ENCODE measurements around the gene PLCH2.

Gene PLCH2

DNA sequence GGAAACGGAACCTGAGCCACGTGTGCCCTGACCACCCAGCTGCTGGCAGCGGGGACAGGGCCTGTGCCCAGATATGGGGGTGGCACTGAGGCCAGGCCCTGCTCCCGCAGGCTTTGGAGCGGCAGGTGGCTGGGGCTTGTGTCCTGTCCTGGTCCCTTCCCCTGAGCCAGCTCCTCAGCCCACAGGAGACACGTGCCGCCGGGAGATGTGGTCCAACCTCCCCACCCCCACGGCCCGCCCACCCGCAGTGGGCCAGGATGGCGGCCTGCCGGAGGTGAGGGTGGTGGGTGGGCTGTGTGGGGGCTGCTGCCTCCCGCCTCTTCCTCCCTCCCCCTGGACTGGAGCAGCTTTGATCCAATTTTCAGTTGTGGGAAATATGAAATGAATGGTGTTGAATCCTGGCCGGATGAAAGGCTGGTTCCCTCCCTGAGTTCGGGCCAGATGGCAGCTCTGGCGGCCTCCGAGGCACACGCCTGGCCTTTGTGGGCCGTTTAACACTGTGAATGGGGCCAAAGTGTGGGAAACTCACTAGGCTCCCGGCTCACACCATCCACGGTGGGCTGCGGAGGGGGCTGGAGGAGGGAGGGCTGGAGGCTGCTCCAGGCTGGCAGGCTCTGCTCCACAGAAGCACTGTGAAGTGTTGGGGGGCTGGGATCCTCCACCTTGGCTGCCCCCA lies 56.5 kb downstream of the PLCH2 start:
- DNase-seq, result peak; percentile 35

DNA sequence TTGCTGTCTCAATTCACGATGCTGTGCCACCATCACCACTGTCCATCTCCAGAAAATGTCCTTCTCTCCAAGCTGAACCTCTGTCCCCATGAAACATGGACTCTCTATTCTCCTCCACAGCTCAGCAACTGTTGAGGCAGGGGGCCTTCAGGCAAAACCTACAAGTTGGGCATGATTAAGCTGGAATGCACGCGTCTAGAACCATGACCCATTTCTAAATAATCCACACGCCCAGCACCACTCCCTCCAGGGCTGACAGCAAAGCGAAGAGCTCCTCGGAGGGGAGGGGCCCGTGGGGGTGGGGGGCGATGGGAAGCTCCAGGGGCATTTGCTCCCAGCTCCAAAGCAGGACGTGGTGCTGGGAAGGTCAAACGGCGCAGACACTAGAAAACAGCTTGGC lies 57.3 kb downstream of the PLCH2 start:
- no peak for DNase-seq

DNA sequence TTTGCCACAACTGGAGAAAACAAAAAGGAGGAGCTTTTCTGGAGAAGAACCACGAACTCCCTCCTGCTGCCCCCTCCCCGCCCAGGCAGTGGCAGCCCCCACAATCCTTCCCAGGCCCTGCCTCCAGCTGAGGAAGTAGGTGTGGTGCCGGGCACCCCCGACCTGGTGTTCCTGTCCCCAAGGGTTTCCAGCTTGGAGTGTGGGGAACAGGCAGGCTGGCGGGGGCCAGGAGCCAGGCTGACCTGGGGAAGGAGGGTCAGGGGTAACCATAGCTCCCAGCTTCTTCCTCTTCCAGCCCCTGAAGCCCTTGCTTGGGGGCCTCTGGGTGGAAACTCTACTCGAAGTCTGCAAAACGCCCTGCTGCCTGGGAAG lies 58.2 kb downstream of the PLCH2 start:
- DNase-seq, result no peak

DNA sequence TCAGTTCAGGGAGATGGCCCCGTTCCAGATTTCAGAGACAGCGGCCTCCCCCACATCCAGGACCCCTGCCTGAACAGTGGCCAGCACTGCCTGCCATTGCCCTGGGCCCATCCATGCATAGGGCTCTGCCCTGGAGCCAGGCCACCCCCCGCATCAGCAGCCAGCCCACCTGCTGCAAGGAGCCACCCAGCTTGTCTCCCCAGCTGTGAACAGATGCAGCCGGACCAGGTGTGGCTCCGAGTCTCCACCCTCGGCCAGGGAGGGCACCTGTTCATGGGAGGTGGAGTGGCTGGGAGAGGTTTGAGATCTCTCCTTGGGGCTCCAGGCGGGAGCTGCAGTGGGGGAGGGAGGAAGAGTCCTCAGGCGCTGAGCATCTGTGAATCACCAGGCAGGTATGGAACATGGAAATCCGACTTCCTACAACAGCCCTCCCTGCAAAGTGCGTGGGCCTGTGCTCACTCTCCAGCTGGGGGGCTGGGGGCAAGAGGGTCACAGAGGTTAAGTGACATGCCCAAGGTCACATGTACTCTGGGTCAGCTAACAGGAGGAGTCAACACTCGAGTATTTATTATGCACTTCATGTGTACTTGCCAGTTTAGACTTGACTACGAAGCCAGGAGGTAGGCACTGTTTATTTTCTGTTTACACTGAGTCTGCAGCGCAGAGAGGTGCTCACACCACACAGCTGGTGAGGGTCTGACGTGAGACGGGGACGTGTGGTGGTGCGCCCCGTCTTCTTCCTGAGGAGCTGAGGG lies 58.8 kb downstream of the PLCH2 start:
- no peak for DNase-seq

DNA sequence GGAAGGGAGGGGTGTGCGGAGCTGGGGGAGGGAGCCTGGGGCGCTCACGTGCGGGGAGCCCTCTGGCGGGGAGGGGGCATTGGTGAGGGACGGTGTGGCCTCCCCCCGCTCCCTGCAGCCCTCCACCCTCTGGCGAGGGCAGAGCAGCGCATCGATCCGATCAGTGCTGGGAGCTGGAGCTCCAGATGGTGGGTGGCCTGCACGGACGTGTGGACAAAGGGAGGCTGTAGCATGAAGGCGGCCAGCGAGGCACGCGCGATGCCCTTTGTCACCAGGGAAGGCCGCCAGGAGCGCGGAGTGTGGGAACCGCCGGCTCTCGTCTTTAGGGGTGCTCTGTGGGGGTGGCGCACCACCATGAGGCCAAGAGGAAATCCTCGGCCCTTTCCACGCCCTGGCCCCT lies 59.4 kb downstream of the PLCH2 start:
- DNase-seq, result no peak

DNA sequence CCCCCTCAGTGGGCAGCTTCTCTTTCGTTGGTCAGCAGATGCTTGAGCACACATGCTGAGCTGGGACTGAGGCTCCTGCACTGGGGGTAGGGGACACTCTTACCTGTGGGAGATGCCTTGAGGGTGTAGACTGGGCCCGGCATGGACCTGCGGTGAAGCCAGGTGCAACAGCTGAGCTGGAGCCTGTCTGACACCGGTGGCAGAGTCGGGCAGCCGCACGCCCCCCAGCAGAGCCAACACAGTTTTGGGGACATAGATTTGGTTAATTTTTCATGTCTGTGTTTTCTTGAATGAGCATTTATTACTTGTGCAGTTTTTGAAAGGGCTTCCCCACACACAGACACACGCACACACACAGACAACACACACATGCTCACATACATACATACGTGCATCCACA lies 59.9 kb downstream of the PLCH2 start:
- DNase-seq, result no peak

DNA sequence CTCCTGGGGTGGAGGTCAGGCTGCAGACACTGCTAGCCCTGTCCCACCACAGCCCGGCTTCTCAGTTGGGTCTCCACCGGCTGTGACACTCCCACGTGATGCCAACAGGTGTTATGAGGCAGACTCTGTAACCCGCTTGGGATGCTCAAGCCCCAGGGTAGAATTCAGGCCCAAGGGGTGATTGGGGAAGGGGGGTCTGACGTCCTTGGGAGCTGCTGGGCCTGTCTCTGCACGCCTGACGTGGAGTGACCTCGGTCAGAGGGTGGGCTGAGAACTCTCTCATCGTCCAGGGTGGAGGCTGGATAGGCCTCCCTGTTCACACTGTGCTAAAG lies 61.7 kb downstream of the PLCH2 start:
- no peak for DNase-seq

DNA sequence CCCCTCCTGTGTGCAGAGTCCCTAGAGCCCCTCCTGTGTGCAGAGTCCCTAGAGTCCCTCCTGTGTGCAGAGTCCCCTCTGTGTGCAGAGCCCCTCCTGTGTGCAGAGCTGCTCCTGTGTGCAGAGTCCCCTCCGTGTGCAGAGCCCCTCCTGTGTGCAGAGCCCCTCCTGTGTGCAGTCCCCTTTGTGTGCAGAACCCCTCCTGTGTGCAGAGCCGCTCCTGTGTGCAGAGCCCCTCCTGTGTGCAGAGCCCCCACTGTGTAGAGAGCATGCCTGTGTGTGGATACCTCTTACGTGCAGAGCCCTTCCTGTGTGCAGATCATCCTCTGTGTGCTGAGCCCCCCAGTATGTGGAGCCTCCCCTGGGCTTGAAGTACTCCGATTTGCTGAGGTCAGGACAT lies 62.3 kb downstream of the PLCH2 start:
- no peak for DNase-seq

DNA sequence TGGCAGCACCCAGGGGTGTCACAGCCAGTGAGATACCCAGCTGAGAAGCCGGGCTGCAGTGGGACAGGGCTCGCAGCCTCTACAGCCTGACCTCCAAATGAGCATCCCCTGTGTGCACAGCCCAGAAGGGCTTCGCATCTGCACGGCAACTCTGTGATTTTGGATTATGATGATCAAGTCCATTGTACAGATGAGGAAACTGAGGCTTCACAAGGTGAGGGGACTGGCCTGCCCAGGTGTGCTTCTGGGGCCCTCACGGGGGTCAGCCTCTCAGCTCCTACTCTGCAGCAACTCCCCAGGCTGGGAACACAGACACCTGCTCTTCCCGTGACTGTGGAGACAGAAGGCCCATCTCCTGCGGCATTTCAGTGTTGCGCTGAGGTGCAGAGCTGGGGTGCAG lies 62.8 kb downstream of the PLCH2 start:
- DNase-seq, result no peak

DNA sequence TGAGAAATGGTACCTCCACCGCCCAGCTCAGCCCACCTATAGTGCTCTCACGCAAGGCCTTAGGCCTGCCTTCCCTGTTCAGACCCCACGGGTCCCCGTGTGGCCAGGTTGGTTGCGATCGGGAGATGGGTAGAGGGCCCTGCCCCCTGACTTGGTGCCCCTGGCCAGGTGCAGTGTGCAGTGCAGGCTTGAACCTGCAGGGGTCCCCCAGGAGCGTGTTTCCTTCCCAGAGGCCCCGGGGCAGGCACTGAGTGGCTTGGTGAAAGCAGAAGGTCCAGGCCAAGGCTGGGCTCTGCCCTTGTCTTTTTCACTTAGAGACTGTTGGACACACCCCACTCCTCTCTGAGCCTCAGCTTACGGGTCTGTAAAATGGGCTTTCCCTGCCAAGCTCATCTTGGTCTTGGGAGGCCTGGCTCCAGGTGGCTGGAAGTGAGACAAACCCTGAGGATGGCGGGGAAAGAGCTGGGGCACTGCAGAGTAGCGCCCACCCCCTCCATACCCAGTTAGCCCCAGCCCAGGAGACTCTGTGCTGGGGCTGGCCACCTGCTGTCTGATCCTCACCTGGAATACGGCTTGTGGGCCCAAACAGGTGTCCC lies 63.3 kb downstream of the PLCH2 start:
- no peak for DNase-seq

DNA sequence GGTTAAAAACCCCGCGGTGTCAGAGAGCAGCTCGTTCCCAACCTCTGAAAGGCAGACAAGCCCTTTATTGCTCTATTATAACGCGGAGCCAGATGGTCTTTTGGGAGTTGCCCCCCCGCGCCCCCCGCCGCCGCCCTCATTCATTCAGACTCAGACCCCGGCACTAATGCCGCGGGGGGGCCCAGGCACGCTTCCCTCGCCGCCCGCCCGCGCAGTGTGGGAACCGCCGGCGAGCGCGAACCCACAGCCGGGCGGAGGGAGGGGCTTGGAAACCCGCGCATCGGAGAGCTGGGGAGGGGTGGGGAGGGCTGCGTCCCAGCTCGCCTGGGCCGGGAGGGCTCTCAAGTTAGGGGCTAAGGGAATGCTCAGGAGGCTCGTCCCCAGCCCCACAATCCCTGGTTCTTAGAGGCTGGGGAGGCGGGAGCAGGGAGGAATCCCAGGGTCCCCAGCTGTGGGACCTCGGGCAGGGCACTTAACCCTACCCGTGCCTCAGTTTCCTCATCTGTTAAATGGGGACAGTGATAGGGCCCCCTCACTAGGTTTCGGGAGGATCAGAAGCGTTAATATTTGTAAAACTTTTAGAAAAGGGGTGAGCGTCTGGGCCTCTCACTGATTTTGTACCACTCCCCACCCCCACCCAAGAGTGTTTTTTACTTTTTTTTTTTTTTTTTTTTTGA lies 64.9 kb downstream of the PLCH2 start:
- no peak for DNase-seq

DNA sequence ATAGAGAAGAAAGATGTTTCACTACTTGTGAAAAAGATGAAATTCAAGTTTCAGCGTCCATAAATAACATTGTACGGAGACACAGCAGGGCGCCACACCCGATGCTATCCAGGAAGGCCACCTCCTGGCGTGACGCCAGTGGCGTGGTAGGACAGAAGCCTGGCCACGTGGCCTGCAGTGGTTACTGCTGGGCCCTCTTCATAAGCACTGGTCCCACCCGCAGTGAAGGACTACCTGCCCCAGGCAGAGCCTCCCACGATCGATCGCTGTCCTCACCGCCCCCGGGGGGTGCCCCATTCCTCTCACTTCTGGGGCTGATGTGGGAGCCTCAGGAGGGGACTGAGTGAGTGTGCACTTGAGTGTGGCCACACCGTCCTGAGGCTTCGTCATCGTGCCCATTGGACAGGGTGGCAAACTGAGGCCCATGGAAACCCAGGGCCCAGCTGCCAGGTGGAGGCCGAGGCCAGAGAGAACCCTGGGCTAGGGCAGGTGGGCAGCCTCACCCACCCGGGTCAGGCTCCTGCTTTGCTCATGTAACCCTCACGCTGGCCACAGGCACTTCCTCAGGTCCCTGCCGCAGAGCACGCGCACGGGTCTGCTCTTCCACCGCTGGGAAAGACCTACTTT lies 65.6 kb downstream of the PLCH2 start:
- no peak for DNase-seq

DNA sequence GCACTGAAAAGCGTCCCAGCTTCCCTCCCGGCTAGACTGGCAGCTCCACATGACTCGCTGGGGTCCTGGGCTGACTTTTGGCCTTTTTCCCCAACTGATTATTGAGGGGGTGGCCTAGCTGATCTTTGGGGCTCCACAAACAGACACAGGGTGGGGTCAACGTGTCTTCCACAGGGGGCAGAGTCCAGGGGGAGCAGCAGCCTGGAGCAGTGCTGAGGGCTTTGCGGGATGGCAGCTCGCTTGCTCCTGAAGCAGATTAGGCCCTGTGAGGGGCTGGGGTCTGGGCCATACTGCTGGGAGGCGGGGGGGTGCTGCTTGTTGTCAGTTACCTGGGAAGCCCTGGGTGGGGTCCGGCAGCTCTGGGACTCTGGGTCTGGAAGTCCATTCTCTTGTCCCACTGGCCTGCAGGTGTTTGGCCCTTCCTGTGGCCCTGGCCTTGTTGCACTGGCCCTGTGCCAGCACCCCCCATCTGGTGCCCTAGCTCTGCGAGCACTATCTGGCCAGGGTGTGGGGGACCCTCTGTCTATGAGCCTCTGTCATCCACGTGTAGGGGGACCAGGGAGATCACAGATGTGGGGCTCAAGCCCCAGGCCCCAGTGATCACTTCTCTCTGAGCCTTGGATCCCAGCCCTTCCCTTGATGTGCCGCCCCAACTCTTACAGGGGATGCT lies 66.3 kb downstream of the PLCH2 start:
- DNase-seq, result no peak

DNA sequence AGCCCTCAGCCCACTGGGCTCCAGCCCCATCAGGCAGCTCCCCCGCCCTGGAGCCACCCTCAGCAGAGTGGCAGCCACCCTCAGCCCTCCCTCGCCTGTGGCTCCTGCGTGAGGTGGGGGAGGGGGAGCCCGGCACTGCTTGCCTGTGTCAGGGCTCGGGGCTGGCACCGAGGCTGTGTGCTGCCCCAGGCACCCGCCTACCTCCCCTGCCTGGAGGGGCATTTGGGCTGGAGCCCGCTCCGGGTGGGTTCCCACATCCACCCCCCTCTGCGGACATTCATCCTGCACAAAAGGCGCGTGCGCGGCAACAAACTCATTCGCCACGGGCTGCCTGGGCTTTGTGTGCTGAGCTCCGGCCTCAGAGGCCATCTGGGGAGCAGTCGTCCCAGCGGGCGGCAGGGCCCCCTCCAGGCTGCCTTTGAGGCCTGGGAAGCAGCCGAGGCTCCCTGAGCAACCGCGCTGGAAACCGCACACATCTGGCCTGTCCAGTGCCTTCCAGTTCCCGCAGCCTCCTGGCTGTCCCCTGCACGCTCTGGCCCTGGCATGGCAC lies 67.5 kb downstream of the PLCH2 start:
- peak; percentile 68 for DNase-seq

DNA sequence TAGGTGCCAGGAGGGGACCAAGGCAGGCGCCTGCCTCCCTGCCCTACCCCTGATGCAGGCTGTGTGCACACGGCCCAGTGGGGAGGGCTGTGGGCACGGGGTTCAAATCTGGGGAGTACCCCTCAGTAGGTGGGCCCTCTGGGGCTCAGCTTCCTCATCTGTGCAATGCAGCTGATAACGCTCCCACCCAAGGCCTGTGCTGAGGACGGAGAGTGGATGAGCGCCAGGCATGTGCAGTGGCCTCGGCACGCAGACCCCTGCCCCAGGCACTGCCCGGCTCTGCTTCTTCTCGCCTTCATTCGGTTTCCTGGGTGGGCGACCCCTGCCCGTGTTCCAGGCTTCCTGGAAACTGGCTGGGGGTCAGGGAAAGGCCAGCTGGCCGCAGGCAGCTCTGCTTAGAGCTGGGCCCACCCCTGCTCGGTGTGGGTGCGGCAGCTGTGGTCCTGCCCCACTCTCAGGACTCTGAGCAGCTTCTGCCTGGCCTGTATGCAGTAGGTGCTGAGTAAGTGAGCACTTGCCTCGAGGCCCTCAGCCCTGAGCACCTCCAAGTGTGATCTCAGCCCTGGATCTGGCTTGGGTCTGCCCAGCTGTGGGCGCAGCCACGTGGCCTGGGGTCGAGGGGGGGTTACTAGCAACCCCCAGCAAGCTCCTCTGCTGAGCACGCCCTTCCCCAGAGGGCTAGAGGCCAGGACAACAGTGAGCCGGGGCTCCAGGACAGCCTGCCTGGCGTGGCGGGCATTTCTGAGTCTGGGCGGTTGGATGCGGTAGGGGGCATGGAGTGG lies 68.2 kb downstream of the PLCH2 start:
- DNase-seq, result no peak

DNA sequence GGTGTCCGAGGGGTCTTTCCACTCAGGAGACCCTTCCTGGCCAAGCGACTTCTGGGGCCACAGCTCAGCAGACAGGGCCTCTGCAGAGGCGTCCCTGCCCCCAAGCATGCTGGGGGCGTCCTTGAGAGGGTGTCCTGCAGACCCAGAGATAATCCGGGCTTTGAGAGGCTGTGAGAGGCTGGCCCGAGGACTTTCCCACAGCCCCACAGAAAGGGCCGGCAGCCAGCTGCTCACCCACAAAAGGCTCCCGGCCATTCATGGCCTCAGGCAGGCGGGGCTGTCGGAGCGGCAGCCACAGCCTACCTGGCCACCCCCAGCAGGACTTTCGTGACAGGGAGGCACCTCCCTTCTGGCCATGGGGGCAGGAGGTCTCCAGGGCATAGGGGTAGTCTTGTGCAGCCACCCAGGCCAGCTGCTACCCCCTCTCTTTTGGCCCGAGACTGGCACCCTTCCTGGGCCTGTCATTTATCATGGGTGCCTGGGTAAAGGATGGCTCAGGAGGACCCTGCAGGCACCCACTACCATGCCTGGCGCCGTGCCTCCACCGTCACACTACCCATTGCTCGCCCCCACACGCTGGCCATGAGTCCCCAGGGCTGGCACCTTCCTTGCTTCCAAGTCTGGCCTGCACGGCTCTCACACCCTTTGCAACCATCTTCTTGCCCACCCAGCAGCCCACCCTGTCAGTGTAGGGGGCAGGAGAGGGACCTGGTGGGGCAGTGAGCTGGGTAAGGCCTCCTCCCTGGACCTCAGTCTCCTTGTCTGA lies 69.0 kb downstream of the PLCH2 start:
- peak; percentile 34 for DNase-seq

DNA sequence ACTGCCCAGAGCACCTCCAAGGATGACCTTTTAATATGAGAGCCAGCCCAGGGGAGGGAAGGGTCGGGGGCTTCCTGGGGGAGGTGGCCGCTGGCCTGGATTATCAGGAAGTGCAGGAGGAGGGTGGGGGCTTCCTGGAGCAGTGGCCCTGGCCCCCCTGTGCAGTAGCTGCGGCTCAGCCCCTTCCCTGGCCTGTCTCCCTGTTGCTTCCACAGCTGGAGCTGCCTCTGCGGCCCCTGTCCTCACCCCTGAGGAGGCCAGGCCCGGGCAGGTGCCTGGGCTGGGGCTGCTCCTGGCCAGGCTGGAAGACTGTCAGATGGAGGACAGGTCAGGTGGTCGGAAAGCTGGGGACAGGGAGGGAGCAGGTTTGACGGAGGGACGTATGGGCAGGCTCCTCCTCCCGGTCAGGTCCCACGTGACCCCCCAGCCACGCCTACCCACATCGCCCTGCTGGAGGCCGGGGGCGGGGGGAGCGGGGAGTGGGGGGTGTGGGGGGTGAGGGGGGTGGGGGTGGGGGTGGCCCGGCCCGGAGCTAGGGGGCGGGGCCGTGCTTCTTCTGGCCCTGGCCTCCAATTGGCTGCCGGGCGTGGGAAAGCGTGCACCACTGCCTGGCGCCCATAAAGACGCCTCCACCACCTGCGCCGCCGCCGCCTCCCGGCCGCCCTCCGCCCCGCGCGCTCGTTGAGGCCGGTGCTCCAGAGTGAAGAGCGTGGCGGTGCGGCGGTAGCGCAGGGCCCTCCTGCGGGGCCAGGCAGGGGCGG lies 69.8 kb downstream of the PLCH2 start:
- DNase-seq, result peak; percentile 61

DNA sequence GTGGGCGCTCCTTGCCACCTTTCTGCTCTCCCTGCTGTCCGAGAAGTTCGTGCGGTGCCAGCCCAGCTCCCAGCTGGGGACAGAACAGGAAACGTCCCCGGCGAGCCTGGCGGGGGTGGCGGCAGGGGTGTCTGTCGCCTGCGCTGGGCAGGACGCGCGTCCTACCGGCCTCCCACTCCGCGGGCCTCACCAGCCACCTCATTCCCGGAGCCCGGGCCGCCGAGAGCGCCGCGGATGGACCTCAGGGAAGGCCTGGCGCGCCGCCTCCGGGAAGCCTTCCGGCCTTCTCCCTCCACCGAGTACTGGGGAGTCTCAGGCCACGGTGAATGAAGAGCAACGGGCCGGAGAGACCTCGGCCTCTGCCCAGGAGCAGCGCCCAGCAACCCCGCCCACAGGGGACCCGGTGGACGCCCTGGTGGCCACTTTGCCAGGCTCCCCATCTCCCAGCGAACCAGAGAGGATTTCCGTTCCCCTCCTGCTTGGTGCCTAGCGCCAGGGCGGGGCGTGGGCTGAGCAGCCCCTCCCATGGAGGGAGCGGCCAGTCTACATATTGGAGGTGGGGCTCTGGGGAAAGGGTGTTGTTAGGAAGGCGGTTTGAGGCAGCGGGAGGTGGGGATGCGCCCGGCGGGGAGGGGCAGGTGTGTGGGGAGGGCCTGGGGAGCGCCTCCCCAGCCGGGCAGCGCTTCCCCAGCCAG lies 70.6 kb downstream of the PLCH2 start:
- peak; percentile 49 for DNase-seq
